GM12872 (cell line): ENCODE data around the gene NUF2.

Experiments
- CTCF ChIP-seq: IDR thresholded peaks from 3 replicates; pipeline ENCODE4 v1.5.1; 2011; ENCODE audit warnings: low read depth, mild to moderate bottlenecking, low read length, moderate library complexity; ENCODE audit not compliant: insufficient read depth

Gene NUF2

GRCh38 chr1:163379801-163380200 lies 58.0 kb downstream of the NUF2 start:
- TF ChIP-seq CTCF: no peak

GRCh38 chr1:163381487-163382184 lies 59.9 kb downstream of the NUF2 start:
- no peak for TF ChIP-seq CTCF

- no peak for TF ChIP-seq CTCF
Measured at GRCh38 chr1:163382395-163382794, 60.6 kb downstream of the NUF2 start.

GRCh38 chr1:163387146-163387545 lies 65.4 kb downstream of the NUF2 start:
- TF ChIP-seq CTCF: no peak

GRCh38 chr1:163388970-163389369 lies 67.2 kb downstream of the NUF2 start:
- no peak for TF ChIP-seq CTCF

GRCh38 chr1:163395790-163396189 lies 74.0 kb downstream of the NUF2 start:
- no peak for TF ChIP-seq CTCF

GRCh38 chr1:163397451-163398200 lies 75.9 kb downstream of the NUF2 start:
- TF ChIP-seq CTCF: no peak
